Cardiac muscle cell (in vitro differentiated cells and primary cell): ENCODE measurements around the gene AP5B1. TPM values are rescaled to one million over a fixed set of nuclear protein-coding genes. Genes with fewer than 3 reads are reported as not detected.

Experiments
- DNase-seq, 2 donors: peaks; one replicate each; pipeline versions ENCODE4 v3.0.0 to v3.0.0-alpha.2; 2010 to 2017; ENCODE audit warnings: low read depth in 1 of 2, low spot score in 1 of 2
- H3K27ac ChIP-seq: fragments of 200-600 bp; sonication (generic); 2 replicates; pipeline ENCODE4 v1.5.1; 2016
- H3K27me3 ChIP-seq: fragments of 200-600 bp; sonication (generic); 2 replicates; pipeline ENCODE4 v1.6.0; 2016; ENCODE audit warnings: control low read depth
- H3K36me3 ChIP-seq: fragments of 200-600 bp; sonication (generic); 2 replicates; pipeline ENCODE4 v1.5.1; 2016; ENCODE audit warnings: control low read depth
- H3K4me1 ChIP-seq: fragments of 200-600 bp; sonication (generic); 2 replicates; pipeline ENCODE4 v1.8.1; 2017; ENCODE audit warnings: low read depth, mild to moderate bottlenecking, mixed run types
- H3K4me3 ChIP-seq: fragments of 200-600 bp; sonication (generic); 2 replicates; pipeline ENCODE4 v1.5.1; 2016; ENCODE audit warnings: mild to moderate bottlenecking
- H3K9me3 ChIP-seq: fragments of 200-600 bp; sonication (generic); 2 replicates; pipeline ENCODE4 v1.5.1; 2017; ENCODE audit warnings: low read depth, mild to moderate bottlenecking, control low read depth
- polyA plus RNA-seq: library from polyadenylated mRNA; unstranded; fragments of >200 nt; fragmentation: Nextera tagmentation; extraction: Ambion mirVana; gene quantifications from 2 replicates; pipeline ENCODE4 v1.2.1, GENCODE V29; 2016
- total RNA-seq: library from RNA; depleted of rRNA; stranded (reverse); fragments of >200 nt; gene quantifications from 2 replicates; pipeline ENCODE4 v1.2.3, GENCODE V29; 2016
- TF ChIP-seq, protein P1 (sequence below): IDR thresholded peaks from 2 replicates; pipeline ENCODE4 v1.5.1; 2012; ENCODE audit warnings: low read depth, mild to moderate bottlenecking, low read length

The AP5B1 gene
- total and polyA plus RNA-seq, 2 experiments from 2014 or later, result 13.6 to 24.3 TPM

DNA sequence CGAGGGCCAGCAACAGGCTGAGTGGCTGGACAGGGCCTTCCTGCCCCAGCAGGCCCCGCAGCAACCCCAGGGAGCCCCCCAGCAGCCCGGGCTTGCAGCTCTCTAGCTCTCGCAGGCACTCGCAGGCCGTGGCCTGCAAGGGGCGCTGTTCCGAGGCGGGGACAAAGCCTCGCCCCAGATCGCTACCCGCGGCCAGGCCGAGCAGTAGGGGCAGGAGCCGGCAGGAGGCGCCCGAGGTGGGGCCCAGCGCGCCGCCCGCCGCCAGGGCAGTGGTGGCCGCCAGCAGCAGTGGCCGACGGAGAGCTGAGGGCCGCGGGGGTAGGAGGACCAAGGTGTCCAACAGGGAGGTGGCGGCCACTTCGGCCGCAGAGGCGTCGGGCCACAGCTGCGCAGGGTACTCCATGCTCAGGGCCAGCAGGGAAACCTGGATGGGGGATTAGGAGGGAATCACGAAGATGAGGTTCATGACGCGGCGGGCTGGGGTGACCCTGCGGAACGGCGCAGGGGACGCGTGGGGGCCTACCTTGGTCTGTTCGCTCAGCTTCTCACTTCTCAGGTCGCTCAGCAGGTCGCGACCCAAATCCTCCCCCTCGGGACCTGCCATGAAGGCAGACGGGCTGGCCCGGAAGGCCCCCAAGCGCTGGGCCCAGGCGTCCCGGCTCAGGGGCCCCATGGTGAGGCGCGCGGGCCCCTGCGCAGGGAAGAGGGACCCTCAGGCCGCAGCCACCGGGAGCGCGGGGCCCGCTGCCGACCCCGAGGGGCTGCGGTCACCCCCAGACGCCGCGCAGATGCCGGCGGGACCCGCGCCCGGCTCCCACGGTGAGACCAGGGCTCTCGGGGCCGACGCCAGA lies 632 bp downstream of the AP5B1 start:
- H3K4me3 ChIP-seq, result peak overlapping the region; percentile 60
- TF ChIP-seq, protein P1, sequence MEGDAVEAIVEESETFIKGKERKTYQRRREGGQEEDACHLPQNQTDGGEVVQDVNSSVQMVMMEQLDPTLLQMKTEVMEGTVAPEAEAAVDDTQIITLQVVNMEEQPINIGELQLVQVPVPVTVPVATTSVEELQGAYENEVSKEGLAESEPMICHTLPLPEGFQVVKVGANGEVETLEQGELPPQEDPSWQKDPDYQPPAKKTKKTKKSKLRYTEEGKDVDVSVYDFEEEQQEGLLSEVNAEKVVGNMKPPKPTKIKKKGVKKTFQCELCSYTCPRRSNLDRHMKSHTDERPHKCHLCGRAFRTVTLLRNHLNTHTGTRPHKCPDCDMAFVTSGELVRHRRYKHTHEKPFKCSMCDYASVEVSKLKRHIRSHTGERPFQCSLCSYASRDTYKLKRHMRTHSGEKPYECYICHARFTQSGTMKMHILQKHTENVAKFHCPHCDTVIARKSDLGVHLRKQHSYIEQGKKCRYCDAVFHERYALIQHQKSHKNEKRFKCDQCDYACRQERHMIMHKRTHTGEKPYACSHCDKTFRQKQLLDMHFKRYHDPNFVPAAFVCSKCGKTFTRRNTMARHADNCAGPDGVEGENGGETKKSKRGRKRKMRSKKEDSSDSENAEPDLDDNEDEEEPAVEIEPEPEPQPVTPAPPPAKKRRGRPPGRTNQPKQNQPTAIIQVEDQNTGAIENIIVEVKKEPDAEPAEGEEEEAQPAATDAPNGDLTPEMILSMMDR, result peak; percentile 92
- H3K36me3 ChIP-seq, result no peaks in the 10 kb centered on the region
- peak overlapping the region; percentile 49 for H3K27ac ChIP-seq
- no peaks in the 10 kb centered on the region for H3K4me1 ChIP-seq
- H3K9me3 ChIP-seq, result no peaks in the 10 kb centered on the region
- peaks cover 14% of the 10 kb centered on the region for H3K27me3 ChIP-seq
- peak; percentile 73 to 83 for DNase-seq

DNA sequence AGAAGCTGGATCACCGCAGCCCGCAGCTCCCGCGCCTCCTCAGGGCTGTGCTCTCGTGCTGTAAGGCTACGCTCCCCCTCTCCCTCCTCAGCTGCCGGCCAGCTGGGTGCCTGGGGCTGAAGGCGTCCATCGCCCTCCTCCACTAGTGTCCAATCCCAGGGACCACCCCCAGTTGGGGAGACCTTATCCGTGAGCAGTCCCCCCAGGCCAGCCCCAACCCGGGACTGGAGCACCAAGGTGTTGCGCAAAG lies 1.2 kb downstream of the AP5B1 start:
- TF ChIP-seq, protein P1, result no peak
- H3K27me3 ChIP-seq, result peaks cover 9% of the 10 kb centered on the region
- H3K9me3 ChIP-seq, result no peaks in the 10 kb centered on the region
- no peaks in the 10 kb centered on the region for H3K4me1 ChIP-seq
- H3K4me3 ChIP-seq, result peak overlapping the region; percentile 60
- no peak for DNase-seq
- H3K36me3 ChIP-seq, result no peaks in the 10 kb centered on the region
- no peak overlapping the region for H3K27ac ChIP-seq

DNA sequence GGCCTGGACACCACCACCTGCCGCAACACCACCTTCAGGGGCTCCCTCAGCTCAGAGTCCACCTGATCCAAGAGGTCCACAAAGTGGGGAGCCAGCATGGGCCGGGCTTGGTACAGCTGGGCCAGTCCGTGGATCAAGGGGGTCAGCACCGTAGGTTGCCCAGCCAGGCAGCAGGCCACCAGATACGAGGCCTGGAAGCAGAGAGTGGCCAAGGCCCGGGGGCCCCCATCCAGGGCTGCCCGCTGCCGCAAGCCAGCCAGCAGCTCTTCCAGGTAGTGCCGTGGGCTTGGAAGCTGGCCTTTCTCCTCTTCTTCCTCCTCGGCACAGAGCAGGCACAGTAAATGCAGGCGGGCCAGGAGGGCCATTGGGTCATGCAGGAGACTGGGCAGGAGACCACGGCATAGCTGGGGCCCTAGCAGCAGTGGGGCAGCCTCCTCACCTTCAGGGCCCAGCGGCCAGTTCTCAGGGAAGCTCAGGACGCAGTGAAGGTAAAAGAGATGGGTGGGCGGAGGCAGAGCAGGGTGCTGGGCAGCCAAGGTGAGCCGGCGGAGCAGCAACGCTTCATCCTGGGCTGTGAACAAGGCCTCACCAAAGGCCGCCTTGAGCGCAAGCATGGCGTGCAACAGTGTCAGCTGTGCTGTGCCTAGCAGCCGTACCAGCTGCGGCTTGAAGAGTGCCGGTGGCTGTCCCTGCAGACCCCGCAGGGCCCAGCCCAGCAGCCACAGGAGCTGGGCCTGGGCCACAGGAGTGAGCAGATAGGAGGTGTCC lies 1.7 kb downstream of the AP5B1 start:
- no peak for DNase-seq
- no peak overlapping the region for H3K4me3 ChIP-seq
- H3K9me3 ChIP-seq, result no peaks in the 10 kb centered on the region
- no peak overlapping the region for H3K27ac ChIP-seq
- H3K27me3 ChIP-seq, result peaks cover 4% of the 10 kb centered on the region
- TF ChIP-seq, protein P1, result no peak
- H3K36me3 ChIP-seq, result no peaks in the 10 kb centered on the region
- no peaks in the 10 kb centered on the region for H3K4me1 ChIP-seq

DNA sequence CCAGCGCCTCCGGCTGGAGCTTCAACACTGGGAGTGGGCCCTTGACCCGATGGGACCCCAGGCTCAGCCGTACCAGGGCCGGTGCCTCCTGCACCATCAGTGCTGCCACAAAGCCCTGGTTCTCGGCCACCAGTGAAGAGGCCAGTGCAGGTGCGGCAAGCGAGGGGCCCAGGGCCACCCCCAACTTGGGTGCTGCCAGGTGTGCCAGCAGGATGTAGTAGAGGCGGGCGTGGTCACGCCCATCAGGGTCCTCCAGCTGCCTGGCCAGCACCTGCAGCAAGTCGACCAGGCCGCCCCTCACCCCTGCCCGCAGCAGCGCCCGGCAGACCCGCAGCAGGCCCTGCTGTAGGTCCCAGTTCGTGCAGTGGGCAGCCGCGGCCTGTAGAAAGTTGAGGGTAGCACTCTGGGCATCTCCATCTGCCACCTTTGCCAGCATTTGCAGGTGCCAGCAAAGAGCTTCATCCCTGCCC lies 2.3 kb downstream of the AP5B1 start:
- Histone ChIP-seq H3K4me3 (no peak overlapping the region), H3K36me3 (no peaks in the 10 kb centered on the region), H3K27ac (no peak overlapping the region), H3K27me3 (no peaks in the 10 kb centered on the region), H3K4me1 (no peaks in the 10 kb centered on the region), H3K9me3 (no peaks in the 10 kb centered on the region)
- no peak for DNase-seq
- TF ChIP-seq, protein P1, result no peak

DNA sequence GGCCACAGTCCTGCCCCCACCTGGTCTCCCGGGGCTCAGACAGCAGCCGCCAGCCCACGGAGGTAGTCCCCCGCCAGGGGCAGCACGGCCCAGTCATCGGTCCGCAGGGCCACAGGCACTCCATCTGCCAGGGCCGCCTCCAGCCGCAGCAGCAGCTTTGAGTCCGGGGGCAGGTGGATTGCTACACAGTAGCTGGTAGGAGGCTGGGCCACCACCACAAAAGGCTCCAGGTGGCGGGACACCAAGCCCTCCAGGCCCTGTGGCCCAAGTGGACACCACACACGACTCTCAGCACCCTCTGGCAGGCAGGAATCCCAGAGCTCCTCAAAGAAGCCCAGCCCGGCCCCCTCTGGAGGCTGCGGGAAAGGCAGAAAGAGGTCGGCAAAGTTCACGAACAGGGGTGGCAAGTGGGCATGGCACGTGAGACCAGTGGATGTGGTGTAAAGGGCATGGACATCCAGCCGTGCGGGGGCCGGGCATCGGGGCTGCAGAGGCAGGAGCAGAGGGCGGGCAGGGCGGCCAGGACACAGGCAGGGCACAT lies 2.9 kb downstream of the AP5B1 start:
- no peaks in the 10 kb centered on the region for H3K36me3 ChIP-seq
- H3K4me1 ChIP-seq, result no peaks in the 10 kb centered on the region
- no peaks in the 10 kb centered on the region for H3K9me3 ChIP-seq
- no peaks in the 10 kb centered on the region for H3K27me3 ChIP-seq
- H3K27ac ChIP-seq, result no peak overlapping the region
- no peak overlapping the region for H3K4me3 ChIP-seq
- DNase-seq, result no peak
- TF ChIP-seq, protein P1, result no peak
